ENCODE results near the gene PCDH19.

The PCDH19 gene

DNA sequence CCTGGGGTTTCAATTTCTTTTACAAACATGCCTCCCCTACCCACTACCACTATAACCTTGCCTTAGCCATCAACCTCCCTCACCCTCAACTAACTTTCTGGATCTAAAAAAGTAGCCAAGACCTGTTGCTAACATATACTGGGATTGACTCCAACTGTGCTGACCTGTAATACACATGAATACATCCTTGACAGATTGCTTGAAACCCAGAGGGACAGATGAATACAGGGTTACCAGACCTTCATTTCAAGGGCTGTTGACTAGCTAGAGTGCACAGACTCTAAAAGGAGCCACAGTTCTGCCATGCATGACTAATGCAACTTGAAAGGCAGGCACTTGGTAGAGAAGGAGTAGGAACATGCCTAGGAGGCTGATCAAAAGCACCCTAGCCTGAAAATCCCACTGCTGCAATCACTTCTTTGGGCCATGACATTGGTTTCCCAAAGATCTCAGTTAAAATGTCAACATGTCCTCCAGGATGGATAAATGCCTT is 121.0 kb downstream of the PCDH19 start:
- no peak for DNase-seq

GRCh38 chrX:100277231-100277630 is 132.8 kb downstream of the PCDH19 start:
- no peak for DNase-seq

GRCh38 chrX:100274916-100275315 is 135.2 kb downstream of the PCDH19 start:
- no peak for DNase-seq

DNA sequence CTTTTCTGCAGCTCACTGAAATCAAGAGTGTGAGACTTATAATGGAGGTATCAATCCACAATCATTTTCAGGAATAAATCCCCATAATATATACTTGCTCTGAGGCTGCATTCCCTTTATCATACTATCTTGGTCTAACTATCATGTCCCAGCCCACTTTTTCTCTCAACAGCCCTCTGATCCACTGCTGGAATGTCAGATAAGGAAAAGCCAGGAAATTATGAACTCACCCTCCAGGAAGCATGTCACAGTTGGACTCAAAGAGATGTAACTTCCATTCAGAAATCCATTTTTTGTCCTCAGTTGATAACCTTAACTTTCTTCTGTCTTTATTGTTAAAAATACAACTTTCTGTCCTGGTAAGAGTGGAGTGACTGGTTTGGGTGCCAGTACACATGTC is 144.9 kb downstream of the PCDH19 start:
- no peak for DNase-seq

DNA sequence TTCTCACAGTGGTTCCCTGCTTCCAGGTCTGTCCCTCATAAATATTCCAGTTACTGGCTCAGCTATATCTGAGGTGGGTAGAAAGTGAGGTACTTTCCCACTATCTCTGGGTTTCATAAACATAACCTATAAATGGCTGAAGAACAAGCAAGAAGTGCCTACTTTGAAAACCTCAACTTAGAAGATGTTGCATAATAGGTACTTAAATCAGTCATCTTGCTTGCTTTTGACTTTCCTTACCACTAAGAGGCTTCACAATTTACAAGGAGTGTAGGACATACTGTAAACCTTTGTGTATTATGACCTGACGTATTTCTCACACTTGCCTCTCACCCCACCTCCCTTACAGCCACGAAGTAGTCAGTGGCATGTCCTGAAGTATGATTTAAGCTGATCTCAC is 145.9 kb downstream of the PCDH19 start:
- no peak for DNase-seq

GRCh38 chrX:100263650-100264049 is 146.4 kb downstream of the PCDH19 start:
- no peak for DNase-seq

DNA sequence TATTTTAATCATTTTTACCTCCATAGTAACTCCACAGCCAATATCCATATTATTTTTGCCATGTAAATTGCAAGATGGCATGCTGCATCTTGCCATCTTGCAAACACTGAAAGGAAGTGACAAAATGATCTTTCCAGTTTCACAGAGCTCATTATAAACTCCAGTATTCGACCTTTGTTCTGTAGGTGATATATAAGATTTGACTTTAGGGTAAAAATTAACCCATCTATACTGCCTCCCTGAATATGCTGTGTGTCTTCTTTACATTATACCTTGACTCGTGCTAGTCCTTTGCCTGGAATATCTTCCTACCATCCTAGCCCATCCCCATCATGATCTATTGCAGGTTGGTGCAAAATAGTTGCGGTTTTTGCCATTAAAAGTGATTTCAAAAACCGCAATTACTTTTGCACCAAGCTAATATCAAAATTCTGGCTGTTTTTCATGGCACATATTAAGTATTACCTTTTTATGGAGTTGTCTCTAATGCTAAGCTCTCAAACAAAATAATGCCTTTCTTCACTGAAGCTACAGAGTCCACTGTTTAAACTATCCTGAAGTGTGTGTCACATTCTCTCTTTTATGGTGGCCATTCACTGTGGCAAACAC is 161.1 kb downstream of the PCDH19 start:
- DNase-seq, result no peak

DNA sequence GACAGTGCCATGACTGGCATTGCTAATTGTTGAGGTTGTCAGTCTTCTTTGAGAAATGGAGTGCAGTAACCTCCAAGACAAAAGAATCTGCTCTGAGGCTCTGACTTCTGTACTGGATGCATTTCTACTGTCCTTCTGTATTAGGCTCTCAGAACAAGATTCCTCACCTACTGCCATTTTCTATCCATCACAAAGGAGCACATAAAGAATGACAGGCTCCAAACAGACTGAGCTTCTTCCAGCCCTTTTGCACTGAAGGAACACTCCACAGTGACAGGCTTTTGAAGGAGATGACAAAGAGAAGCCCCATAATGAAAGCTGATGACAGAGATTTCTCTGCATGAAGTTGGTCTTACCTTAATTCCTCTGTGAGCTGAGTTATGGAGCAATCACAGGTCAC is 162.2 kb downstream of the PCDH19 start:
- DNase-seq, result no peak

DNA sequence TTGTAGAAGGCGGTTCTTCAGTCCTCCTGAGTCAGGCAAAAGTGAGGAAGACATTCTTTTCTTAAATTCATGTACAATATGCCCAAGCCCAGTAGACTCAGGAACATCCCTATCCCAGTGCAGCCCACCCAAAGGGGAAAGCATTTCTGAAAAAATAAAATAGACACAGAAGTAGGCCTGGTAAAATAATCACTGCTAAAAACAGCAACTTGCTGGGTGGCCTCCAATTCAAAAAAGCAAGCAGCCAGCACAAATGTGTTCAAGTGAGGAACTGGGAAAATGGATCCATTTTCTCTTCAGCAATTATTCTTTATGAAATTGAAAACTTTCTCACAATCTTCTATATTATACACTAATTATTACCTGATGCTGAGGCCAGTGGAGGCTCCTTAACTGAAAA is 165.4 kb downstream of the PCDH19 start:
- no peak for DNase-seq

Measured in activated CD4-positive, alpha-beta T cell treated with anti-CD3 and anti-CD28 coated beads, Interleukin-2, amount 50 U/mL, for 1 hour (primary cell).